Esophagus muscularis mucosa (tissue), 3 donors: Measurements from ENCODE around the gene C17orf50.

ENCODE experiments used
- POLR2AphosphoS5 ChIP-seq, 2 donors: sonication (generic); formaldehyde crosslinking; IDR thresholded peaks; one replicate each; pipeline ENCODE4 v1.6.1; 2017; ENCODE audit warnings: antibody characterized with exemption in 2 of 2
- TF ChIP-seq, protein P1 (sequence below), 3 experiments: fragments of 200-600 bp in 2 of 3; fragments of 450-650 bp in 1 of 3; sonication (generic) in 2 of 3; IDR thresholded peaks; one replicate each; pipeline ENCODE4 v1.5.1; 2017 to 2019; ENCODE audit warnings: antibody characterized with exemption in 3 of 3, mild to moderate bottlenecking in 2 of 3, moderate library complexity in 1 of 3

DNA sequence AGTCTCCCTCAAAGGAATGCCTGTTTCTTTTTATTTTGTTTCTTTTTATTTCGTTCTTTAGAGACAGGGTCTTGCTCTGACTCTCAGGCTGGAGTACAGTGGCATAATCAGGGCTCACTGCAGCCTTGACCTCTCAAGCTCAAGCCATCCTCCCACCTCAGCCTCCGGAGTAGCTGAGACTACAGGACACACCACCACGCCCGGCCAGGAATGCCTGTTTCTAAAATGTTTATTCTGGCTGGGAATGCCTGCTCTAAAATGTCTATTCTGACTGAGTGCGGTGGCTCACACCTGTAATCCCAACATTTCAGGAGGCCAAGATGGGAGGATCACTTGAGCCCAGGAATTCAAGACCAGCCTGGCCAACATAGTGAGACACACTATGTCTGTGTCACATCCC, 37.2 kb downstream of the C17orf50 start:
- no peak for TF ChIP-seq POLR2AphosphoS5 (IDR thresholded peaks at IDR 0.05)
- TF ChIP-seq, protein P1, sequence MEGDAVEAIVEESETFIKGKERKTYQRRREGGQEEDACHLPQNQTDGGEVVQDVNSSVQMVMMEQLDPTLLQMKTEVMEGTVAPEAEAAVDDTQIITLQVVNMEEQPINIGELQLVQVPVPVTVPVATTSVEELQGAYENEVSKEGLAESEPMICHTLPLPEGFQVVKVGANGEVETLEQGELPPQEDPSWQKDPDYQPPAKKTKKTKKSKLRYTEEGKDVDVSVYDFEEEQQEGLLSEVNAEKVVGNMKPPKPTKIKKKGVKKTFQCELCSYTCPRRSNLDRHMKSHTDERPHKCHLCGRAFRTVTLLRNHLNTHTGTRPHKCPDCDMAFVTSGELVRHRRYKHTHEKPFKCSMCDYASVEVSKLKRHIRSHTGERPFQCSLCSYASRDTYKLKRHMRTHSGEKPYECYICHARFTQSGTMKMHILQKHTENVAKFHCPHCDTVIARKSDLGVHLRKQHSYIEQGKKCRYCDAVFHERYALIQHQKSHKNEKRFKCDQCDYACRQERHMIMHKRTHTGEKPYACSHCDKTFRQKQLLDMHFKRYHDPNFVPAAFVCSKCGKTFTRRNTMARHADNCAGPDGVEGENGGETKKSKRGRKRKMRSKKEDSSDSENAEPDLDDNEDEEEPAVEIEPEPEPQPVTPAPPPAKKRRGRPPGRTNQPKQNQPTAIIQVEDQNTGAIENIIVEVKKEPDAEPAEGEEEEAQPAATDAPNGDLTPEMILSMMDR (IDR thresholded peaks at IDR 0.05) = no peak
